ENCODE measurements around the gene FBXO27. TPM values are rescaled to one million over a fixed set of nuclear protein-coding genes. Genes with fewer than 3 reads are reported as not detected.
"Not testable (repeated sequence)": the region's sequence is repeated elsewhere in the genome, so short reads cannot be mapped to it uniquely, and the experiment has no call there.

FBXO27 gene, protein sequence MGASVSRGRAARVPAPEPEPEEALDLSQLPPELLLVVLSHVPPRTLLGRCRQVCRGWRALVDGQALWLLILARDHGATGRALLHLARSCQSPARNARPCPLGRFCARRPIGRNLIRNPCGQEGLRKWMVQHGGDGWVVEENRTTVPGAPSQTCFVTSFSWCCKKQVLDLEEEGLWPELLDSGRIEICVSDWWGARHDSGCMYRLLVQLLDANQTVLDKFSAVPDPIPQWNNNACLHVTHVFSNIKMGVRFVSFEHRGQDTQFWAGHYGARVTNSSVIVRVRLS
- total RNA-seq: under 1 TPM; 0.31 to 0.88 TPM

DNA sequence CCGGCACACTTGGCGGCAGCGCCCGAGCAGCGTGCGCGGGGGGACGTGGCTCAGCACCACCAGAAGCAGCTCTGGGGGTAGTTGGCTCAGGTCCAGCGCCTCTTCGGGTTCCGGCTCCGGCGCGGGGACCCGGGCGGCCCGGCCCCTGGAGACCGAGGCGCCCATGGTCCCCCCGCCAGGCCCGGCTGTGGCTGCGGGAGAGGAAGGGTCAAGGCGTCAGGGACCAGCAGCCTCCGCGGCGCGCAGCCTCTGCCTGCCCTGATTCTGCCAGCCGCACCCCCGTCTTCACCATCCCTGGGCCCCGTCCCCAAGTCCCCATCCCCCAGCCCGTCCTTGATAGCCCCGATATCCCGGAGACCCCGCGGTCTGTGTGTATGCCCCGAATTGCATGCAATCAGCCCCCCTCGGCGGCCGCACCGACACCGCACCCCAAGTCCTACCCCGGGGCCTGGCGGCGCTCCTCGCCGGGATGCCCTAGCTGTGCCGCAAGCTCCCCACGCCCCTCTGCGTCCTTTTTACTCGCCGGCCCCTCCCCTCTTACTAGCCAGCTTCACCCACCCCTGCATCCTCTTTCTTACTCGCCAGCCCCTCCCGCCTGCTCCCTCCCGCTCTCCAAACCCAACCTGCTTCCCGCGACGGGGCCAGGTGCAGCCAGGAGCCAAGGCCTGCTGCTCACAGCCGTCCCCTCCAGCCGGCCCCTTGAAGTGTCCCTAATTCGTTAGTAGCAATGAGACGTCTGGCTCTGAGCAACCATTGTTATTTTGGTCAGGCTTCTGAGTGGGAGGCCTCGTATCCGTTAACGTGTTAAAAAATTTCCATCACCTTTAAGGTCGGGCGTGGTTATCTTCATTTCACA lies at the start of gene FBXO27:
TSS of gene FBXO27 (minus strand) at position 487 of the 856 bp plus-strand sequence. CDS start at position 165, 322 bp downstream.
- Mint-ChIP-seq H3K27me3 (peaks cover 2 to 5% of the 10 kb centered on the region in 2 donors), H3K4me3 (peak within 1 kb of the TSS; percentile 58), H3K4me1 (ENCODE audit: low read depth in 2 of 2) (peaks cover 0 to 6% of the 10 kb centered on the region in 2 donors), H3K27ac (no peak within 1 kb of the TSS), H3K36me3 (no peaks in the 10 kb centered on the region), H3K9me3 (no peaks in the 10 kb centered on the region)
- ATAC-seq: no peak
- peak; percentile 10 for DNase-seq (ENCODE audit: low spot score)

DNA sequence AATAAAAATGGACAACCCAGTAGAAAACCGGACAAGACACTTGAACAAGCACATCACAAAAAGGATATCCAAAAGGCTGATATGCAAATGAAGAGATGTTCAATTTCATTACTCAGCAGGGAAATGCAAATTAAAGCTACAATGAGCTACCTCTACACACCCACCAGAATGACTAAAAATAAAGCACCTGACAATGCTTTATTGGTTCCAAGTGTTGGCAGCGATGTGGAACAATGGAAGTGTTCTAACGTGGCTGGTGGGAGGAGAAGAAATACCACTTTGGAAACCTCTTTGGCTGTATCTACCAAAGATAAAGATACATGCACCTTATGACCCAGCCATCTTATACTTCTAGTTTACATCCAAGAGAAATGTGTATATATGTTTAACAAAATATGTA lies 48.1 kb upstream of the FBXO27 start:
- Mint-ChIP-seq H3K36me3 (no peaks in the 10 kb centered on the region), H3K27me3 (peaks cover 15 to 27% of the 10 kb centered on the region in 2 donors), H3K27ac (no peak overlapping the region), H3K4me1 (ENCODE audit: low read depth in 2 of 2) (peaks cover 15 to 16% of the 10 kb centered on the region in 2 donors), H3K4me3 (no peak overlapping the region), H3K9me3 (no peaks in the 10 kb centered on the region)
- ATAC-seq (no peak), DNase-seq (ENCODE audit: low spot score) (no peak)

- Mint-ChIP-seq H3K9me3 (no peaks in the 10 kb centered on the region), H3K4me1 (ENCODE audit: low read depth in 2 of 2) (peaks cover 17 to 18% of the 10 kb centered on the region in 2 donors), H3K27ac (no peak overlapping the region), H3K36me3 (no peaks in the 10 kb centered on the region), H3K27me3 (peaks cover 9 to 17% of the 10 kb centered on the region in 2 donors), H3K4me3 (no peak overlapping the region)
- DNase-seq (ENCODE audit: low spot score) (no peak), ATAC-seq (no peak)
Measured at GRCh38 chr19:39078436-39079200, 46.3 kb upstream of the FBXO27 start.

DNA sequence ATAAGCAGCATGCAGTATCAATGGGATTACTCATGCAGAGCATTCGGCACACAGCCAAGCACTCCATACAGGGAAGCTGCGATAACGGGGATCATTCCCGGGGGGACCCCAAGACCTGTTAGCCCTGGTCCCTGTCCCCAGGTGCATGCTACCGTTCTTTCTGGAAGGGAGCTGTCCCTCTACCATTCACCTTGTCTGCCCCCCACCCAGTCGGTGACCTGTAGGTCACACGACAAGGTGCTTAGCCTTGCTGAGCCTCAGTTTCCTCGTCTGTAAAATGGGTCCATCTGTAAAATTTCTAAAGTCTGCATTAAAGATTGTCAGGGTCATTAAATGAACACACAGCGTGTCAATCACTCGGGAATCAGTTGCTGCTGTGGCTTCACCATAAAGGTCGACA lies 45.0 kb upstream of the FBXO27 start:
- no peak overlapping the region for H3K4me3 Mint-ChIP-seq
- peaks cover 0 to 7% of the 10 kb centered on the region in 2 donors for H3K27me3 Mint-ChIP-seq

GRCh38 chr19:39074942-39075341 lies 42.6 kb upstream of the FBXO27 start:
- Mint-ChIP-seq H3K36me3 (no peaks in the 10 kb centered on the region), H3K4me3 (no peak overlapping the region), H3K9me3 (no peaks in the 10 kb centered on the region), H3K27me3 (peaks cover 0 to 3% of the 10 kb centered on the region in 2 donors), H3K27ac (no peak overlapping the region), H3K4me1 (ENCODE audit: low read depth in 2 of 2) (peaks cover 10 to 14% of the 10 kb centered on the region in 2 donors)
- DNase-seq (ENCODE audit: low spot score): no peak
- ATAC-seq: no peak

More for the DNA sequence above, 45.0 kb upstream of the FBXO27 start:
- no peak for ATAC-seq
- peaks cover 10 to 14% of the 10 kb centered on the region in 2 donors for H3K4me1 Mint-ChIP-seq (ENCODE audit: low read depth in 2 of 2)
- no peaks in the 10 kb centered on the region for H3K36me3 Mint-ChIP-seq
- DNase-seq (ENCODE audit: low spot score): no peak
- no peaks in the 10 kb centered on the region for H3K9me3 Mint-ChIP-seq
- peak overlapping the region in 1 of 2 donors; percentile 51 for H3K27ac Mint-ChIP-seq

- Mint-ChIP-seq H3K27me3 (peaks cover 0 to 3% of the 10 kb centered on the region in 2 donors), H3K4me1 (ENCODE audit: low read depth in 2 of 2) (peaks cover 10 to 14% of the 10 kb centered on the region in 2 donors), H3K36me3 (peaks cover under 1% of the 10 kb centered on the region), H3K27ac (peak overlapping the region; percentile 82 to 96), H3K4me3 (peak overlapping the region; percentile 83), H3K9me3 (no peaks in the 10 kb centered on the region)
- DNase-seq (ENCODE audit: low spot score): no peak
- ATAC-seq: no peak
Measured at GRCh38 chr19:39074205-39074692, 41.9 kb upstream of the FBXO27 start.

- peaks cover 10% of the 10 kb centered on the region in 2 donors for H3K4me1 Mint-ChIP-seq (ENCODE audit: low read depth in 2 of 2)
- no peaks in the 10 kb centered on the region for H3K9me3 Mint-ChIP-seq
- H3K4me3 Mint-ChIP-seq: no peak overlapping the region
- DNase-seq (ENCODE audit: low spot score): no peak
- ATAC-seq: no peak
- H3K36me3 Mint-ChIP-seq: peaks cover 5% of the 10 kb centered on the region
- H3K27me3 Mint-ChIP-seq: peaks cover 0 to 3% of the 10 kb centered on the region in 2 donors
- peak overlapping the region in 1 of 2 donors; percentile 45 for H3K27ac Mint-ChIP-seq
Measured at GRCh38 chr19:39070888-39071287, 38.5 kb upstream of the FBXO27 start.

- H3K9me3 Mint-ChIP-seq; ATAC-seq; H3K4me1 Mint-ChIP-seq (ENCODE audit: low read depth in 2 of 2); H3K27ac Mint-ChIP-seq; DNase-seq (ENCODE audit: low spot score); H3K4me3 Mint-ChIP-seq; H3K27me3 Mint-ChIP-seq; H3K36me3 Mint-ChIP-seq: not testable (repeated sequence)
Measured at GRCh38 chr19:39068259-39068658, 35.9 kb upstream of the FBXO27 start.

GRCh38 chr19:39067104-39067503 lies 34.8 kb upstream of the FBXO27 start:
- no peak for DNase-seq (ENCODE audit: low spot score)
- Mint-ChIP-seq H3K27ac (no peak overlapping the region), H3K36me3 (peaks cover 5% of the 10 kb centered on the region), H3K27me3 (no peaks in the 10 kb centered on the region), H3K4me1 (ENCODE audit: low read depth in 2 of 2) (peaks cover 0 to 3% of the 10 kb centered on the region in 2 donors), H3K4me3 (no peak overlapping the region), H3K9me3 (no peaks in the 10 kb centered on the region)
- ATAC-seq: no peak

GRCh38 chr19:39065928-39066327 lies 33.6 kb upstream of the FBXO27 start:
- peaks cover 0 to 2% of the 10 kb centered on the region in 2 donors for H3K27me3 Mint-ChIP-seq
- H3K4me3 Mint-ChIP-seq: no peak overlapping the region
- H3K36me3 Mint-ChIP-seq: peaks cover 5% of the 10 kb centered on the region
- DNase-seq (ENCODE audit: low spot score) (no peak), ATAC-seq (no peak)
- peaks cover 6 to 8% of the 10 kb centered on the region in 2 donors for H3K4me1 Mint-ChIP-seq (ENCODE audit: low read depth in 2 of 2)
- H3K27ac Mint-ChIP-seq: no peak overlapping the region
- no peaks in the 10 kb centered on the region for H3K9me3 Mint-ChIP-seq

DNA sequence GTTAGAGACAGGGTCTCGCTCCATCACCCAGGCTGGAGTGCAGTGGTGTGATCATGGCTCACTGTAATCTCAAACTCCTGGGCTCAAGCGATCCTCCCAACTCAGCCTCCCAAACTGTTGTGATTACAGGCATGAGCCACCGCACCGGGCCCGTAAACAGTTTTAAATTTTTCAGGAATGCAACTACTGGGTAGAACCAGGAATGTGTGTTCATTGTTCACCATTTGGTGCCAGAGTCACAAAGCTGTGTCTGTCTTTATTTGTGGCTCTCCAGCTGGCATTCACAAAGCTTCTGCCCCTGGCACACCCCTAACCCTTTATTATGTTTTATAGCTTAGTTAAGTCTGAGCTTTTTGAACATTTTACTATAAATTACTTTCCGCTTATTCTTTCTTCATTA lies 32.1 kb upstream of the FBXO27 start:
- no peak overlapping the region for H3K4me3 Mint-ChIP-seq
- no peak for DNase-seq (ENCODE audit: low spot score)
- H3K4me1 Mint-ChIP-seq (ENCODE audit: low read depth in 2 of 2): peaks cover 6 to 8% of the 10 kb centered on the region in 2 donors
- ATAC-seq: no peak
- peaks cover 5% of the 10 kb centered on the region for H3K36me3 Mint-ChIP-seq
- peaks cover 0 to 4% of the 10 kb centered on the region in 2 donors for H3K27me3 Mint-ChIP-seq
- H3K9me3 Mint-ChIP-seq: no peaks in the 10 kb centered on the region
- H3K27ac Mint-ChIP-seq: no peak overlapping the region

GRCh38 chr19:39060171-39060570 lies 27.8 kb upstream of the FBXO27 start:
- peaks cover 0 to 7% of the 10 kb centered on the region in 2 donors for H3K27me3 Mint-ChIP-seq
- H3K9me3 Mint-ChIP-seq: no peaks in the 10 kb centered on the region
- H3K27ac Mint-ChIP-seq: no peak overlapping the region
- H3K4me1 Mint-ChIP-seq (ENCODE audit: low read depth in 2 of 2): peaks cover 6 to 8% of the 10 kb centered on the region in 2 donors
- no peaks in the 10 kb centered on the region for H3K36me3 Mint-ChIP-seq
- no peak overlapping the region for H3K4me3 Mint-ChIP-seq
- ATAC-seq (no peak), DNase-seq (ENCODE audit: low spot score) (no peak)

- H3K27ac Mint-ChIP-seq: no peak overlapping the region
- no peaks in the 10 kb centered on the region for H3K9me3 Mint-ChIP-seq
- H3K4me3 Mint-ChIP-seq: no peak overlapping the region
- no peak for ATAC-seq
- H3K27me3 Mint-ChIP-seq: peaks cover 0 to 7% of the 10 kb centered on the region in 2 donors
- no peak for DNase-seq (ENCODE audit: low spot score)
- peaks cover 6 to 8% of the 10 kb centered on the region in 2 donors for H3K4me1 Mint-ChIP-seq (ENCODE audit: low read depth in 2 of 2)
- H3K36me3 Mint-ChIP-seq: no peaks in the 10 kb centered on the region
Measured at GRCh38 chr19:39059302-39059701, 27.0 kb upstream of the FBXO27 start.
